ENCODE measurements around the gene TANGO6.

DNA sequence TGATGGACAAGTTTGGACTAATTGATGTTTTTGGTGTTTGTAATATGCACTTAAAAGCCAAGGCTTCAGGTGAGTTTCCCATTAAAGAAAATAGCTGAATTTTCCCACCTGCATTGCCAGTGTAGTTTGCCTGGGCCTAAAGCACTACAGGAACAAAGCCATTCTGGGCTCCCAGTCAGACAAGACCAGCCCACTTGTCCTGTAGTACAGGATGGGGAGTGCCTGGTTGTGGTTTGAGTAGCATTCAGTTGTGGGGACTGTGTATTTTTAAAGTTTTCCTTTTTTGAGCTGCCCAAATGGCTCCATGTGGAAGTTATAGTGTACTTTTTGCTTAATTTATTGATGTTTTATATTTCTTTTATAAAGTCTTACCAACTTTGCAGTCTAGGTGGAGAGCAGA lies 91.7 kb downstream of the TANGO6 start:
- TF ChIP-seq, protein P1, sequence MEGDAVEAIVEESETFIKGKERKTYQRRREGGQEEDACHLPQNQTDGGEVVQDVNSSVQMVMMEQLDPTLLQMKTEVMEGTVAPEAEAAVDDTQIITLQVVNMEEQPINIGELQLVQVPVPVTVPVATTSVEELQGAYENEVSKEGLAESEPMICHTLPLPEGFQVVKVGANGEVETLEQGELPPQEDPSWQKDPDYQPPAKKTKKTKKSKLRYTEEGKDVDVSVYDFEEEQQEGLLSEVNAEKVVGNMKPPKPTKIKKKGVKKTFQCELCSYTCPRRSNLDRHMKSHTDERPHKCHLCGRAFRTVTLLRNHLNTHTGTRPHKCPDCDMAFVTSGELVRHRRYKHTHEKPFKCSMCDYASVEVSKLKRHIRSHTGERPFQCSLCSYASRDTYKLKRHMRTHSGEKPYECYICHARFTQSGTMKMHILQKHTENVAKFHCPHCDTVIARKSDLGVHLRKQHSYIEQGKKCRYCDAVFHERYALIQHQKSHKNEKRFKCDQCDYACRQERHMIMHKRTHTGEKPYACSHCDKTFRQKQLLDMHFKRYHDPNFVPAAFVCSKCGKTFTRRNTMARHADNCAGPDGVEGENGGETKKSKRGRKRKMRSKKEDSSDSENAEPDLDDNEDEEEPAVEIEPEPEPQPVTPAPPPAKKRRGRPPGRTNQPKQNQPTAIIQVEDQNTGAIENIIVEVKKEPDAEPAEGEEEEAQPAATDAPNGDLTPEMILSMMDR (conservative IDR thresholded peaks at IDR 0.05 in 1 of 2, IDR thresholded peaks at IDR 0.05 in 1 of 2; ENCODE audit: extremely low read depth in 1 of 2, insufficient read depth in 1 of 2, low read depth in 1 of 2, low read length in 2 of 2) = no peak
- no peak for TF ChIP-seq EZH2 (IDR thresholded peaks at IDR 0.05; ENCODE audit: borderline replicate concordance, low read length)
